Nephron progenitor cell (in vitro differentiated cells): ENCODE measurements around the gene CORO2A.

Source experiments
- DNase-seq: peaks from one replicate; pipeline ENCODE4 v3.0.0; 2021
- H3K27ac Mint-ChIP-seq: 2 replicates; pipeline ENCODE4 v1.8.0; 2021; ENCODE audit warnings: mild to moderate bottlenecking, moderate library complexity, mixed read lengths
- H3K27me3 Mint-ChIP-seq: 2 replicates; pipeline ENCODE4 v1.8.0; 2021; ENCODE audit warnings: mild to moderate bottlenecking, low read depth, mixed read lengths; ENCODE audit not compliant: poor library complexity
- H3K36me3 Mint-ChIP-seq: 2 replicates; pipeline ENCODE4 v1.8.0; 2021; ENCODE audit warnings: low read depth, mixed read lengths
- H3K4me1 Mint-ChIP-seq: 2 replicates; pipeline ENCODE4 v1.8.0; 2021; ENCODE audit warnings: mixed read lengths
- H3K4me3 Mint-ChIP-seq: 2 replicates; pipeline ENCODE4 v1.8.0; 2021; ENCODE audit warnings: mild to moderate bottlenecking, moderate library complexity, mixed read lengths
- H3K9me3 Mint-ChIP-seq: 2 replicates; pipeline ENCODE4 v1.8.0; 2021; ENCODE audit warnings: mild to moderate bottlenecking, moderate library complexity, mixed read lengths
- CTCF ChIP-seq: fragments of 200-600 bp; sonication (generic); IDR thresholded peaks from 2 replicates; pipeline ENCODE4 v1.5.0; 2021; ENCODE audit warnings: antibody characterized with exemption

CORO2A gene

GRCh38 chr9:98193336-98193944 lies 1.0 kb upstream of the CORO2A start:
- no peak for TF ChIP-seq CTCF
- Mint-ChIP-seq H3K4me3 (peak overlapping the region; percentile 84), H3K36me3 (no peaks in the 10 kb centered on the region), H3K4me1 (peaks cover 10% of the 10 kb centered on the region), H3K9me3 (no peaks in the 10 kb centered on the region), H3K27me3 (peaks cover 18% of the 10 kb centered on the region), H3K27ac (peak overlapping the region; percentile 28)
- no peak for DNase-seq

GRCh38 chr9:98191671-98192502 lies 550 bp downstream of the CORO2A start:
- Mint-ChIP-seq H3K9me3 (no peaks in the 10 kb centered on the region), H3K36me3 (no peaks in the 10 kb centered on the region), H3K4me3 (peak overlapping the region; percentile 73), H3K27me3 (peaks cover 20% of the 10 kb centered on the region), H3K27ac (no peak overlapping the region), H3K4me1 (peaks cover 10% of the 10 kb centered on the region)
- peak; percentile 46 for DNase-seq
- no peak for TF ChIP-seq CTCF

- peaks cover 20% of the 10 kb centered on the region for H3K27me3 Mint-ChIP-seq
- DNase-seq = no peak
- peak overlapping the region; percentile 73 for H3K4me3 Mint-ChIP-seq
- H3K27ac Mint-ChIP-seq = no peak overlapping the region
- H3K4me1 Mint-ChIP-seq = peaks cover 10% of the 10 kb centered on the region
- no peaks in the 10 kb centered on the region for H3K36me3 Mint-ChIP-seq
- TF ChIP-seq CTCF = no peak
- no peaks in the 10 kb centered on the region for H3K9me3 Mint-ChIP-seq
Observed at GRCh38 chr9:98191181-98191608, 1.2 kb downstream of the CORO2A start.

- Mint-ChIP-seq H3K9me3 (no peaks in the 10 kb centered on the region), H3K27me3 (peaks cover 20% of the 10 kb centered on the region), H3K27ac (no peak overlapping the region), H3K36me3 (no peaks in the 10 kb centered on the region), H3K4me3 (peak overlapping the region; percentile 73), H3K4me1 (peaks cover 10% of the 10 kb centered on the region)
- no peak for DNase-seq
- TF ChIP-seq CTCF = no peak
Observed at GRCh38 chr9:98190757-98191105, 1.7 kb downstream of the CORO2A start.

- no peak for TF ChIP-seq CTCF
- Mint-ChIP-seq H3K9me3 (no peaks in the 10 kb centered on the region), H3K27me3 (peaks cover 17% of the 10 kb centered on the region), H3K4me1 (peaks cover 10% of the 10 kb centered on the region), H3K36me3 (no peaks in the 10 kb centered on the region), H3K27ac (no peak overlapping the region), H3K4me3 (no peak overlapping the region)
- DNase-seq = no peak
Observed at GRCh38 chr9:98189412-98189811, 3.0 kb downstream of the CORO2A start.

GRCh38 chr9:98187926-98188325 lies 4.5 kb downstream of the CORO2A start:
- no peaks in the 10 kb centered on the region for H3K36me3 Mint-ChIP-seq
- no peak for TF ChIP-seq CTCF
- no peaks in the 10 kb centered on the region for H3K9me3 Mint-ChIP-seq
- DNase-seq = no peak
- no peak overlapping the region for H3K4me3 Mint-ChIP-seq
- H3K4me1 Mint-ChIP-seq = peaks cover 8% of the 10 kb centered on the region
- peaks cover 17% of the 10 kb centered on the region for H3K27me3 Mint-ChIP-seq
- peak overlapping the region; percentile 56 for H3K27ac Mint-ChIP-seq
